ENCODE measurements around the gene GZMM.

Gene GZMM

DNA sequence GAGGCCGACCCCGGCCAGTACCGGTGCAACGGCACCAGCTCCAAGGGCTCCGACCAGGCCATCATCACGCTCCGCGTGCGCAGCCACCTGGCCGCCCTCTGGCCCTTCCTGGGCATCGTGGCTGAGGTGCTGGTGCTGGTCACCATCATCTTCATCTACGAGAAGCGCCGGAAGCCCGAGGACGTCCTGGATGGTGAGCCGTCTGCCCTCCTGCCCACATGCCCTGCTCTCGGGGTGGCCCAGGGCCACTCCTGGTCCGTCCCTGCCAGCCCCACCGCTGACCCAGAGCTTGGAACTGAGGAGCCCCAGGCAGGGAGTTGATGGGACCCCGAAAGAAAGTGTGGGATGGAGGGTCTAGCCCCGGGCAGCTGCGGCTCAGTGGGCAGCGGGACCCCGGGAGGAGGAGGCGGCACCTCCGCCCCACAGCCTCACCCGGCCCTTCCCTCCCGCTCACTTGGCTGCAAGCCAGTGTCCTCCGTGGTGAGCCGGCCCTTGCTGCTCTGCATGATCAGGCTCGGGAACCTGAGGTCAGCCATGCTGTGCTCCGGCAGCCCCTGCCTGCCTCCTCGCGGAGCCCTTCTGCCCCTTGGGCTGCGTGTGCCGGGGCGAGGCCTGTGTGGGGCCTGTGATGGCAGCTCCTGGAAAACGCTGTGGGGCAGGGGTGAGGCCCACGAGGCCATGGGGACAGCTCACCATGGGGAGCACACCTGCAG lies 37.7 kb downstream of the GZMM start:
- H3K4me3 ChIP-seq (ENCODE audit: low read depth, low read length): no peak overlapping the region

DNA sequence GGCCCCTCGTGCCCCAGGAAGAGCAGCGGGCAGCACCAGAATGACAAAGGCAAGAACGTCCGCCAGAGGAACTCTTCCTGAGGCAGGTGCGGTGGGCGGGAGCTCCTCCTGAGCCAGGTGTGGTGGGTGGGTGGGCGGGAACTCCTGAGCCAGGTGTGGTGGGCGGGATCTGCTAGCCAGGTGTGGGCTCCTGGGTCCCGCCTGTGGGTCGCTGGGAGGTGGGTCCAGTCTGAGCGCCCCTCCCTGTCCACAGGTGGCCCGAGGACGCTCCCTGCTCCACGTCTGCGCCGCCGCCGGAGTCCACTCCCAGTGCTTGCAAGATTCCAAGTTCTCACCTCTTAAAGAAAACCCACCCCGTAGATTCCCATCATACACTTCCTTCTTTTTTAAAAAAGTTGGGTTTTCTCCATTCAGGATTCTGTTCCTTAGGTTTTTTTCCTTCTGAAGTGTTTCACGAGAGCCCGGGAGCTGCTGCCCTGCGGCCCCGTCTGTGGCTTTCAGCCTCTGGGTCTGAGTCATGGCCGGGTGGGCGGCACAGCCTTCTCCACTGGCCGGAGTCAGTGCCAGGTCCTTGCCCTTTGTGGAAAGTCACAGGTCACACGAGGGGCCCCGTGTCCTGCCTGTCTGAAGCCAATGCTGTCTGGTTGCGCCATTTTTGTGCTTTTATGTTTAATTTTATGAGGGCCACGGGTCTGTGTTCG lies 38.8 kb downstream of the GZMM start:
- no peak overlapping the region for H4K8ac ChIP-seq (ENCODE audit: low read depth, low read length)
- no peak overlapping the region for H3K4ac ChIP-seq (ENCODE audit: low read depth, low read length)
- no peak overlapping the region for H2BK120ac ChIP-seq (ENCODE audit: insufficient read depth, low read length, poor library complexity)
- whole genome bisulfite sequencing (ENCODE audit: extremely low coverage, insufficient coverage, insufficient read length): no CpG with 5 or more reads among the region's 31 CpGs
- H3K4me3 ChIP-seq (ENCODE audit: low read depth, low read length): no peak overlapping the region
- no peak overlapping the region for H2AK5ac ChIP-seq (ENCODE audit: low read length)
- H3K9me3 ChIP-seq (ENCODE audit: insufficient read depth, low read depth, low read length): peaks cover 3% of the 10 kb centered on the region
- no peak overlapping the region for H2AFZ ChIP-seq (ENCODE audit: insufficient read depth, low read length, poor library complexity)
- H3K27ac ChIP-seq (ENCODE audit: low read depth, low read length): no peak overlapping the region
- DNase-seq: peak in 1 of 2 donors; percentile 29
- no peaks in the 10 kb centered on the region for H3K4me1 ChIP-seq (ENCODE audit: control insufficient read depth in 1 of 2, insufficient read depth in 2 of 2, low read length in 2 of 2)
- H3K36me3 ChIP-seq (ENCODE audit: control insufficient read depth in 1 of 2, insufficient read depth in 2 of 2, low read length in 2 of 2): peaks cover 48 to 56% of the 10 kb centered on the region in 2 experiments
- H3K79me2 ChIP-seq (ENCODE audit: control insufficient read depth, insufficient read depth, low read length, poor library complexity): peaks cover 5% of the 10 kb centered on the region
- no peaks in the 10 kb centered on the region for H3K27me3 ChIP-seq (ENCODE audit: insufficient read depth, low read length)
- no peak overlapping the region for H4K12ac ChIP-seq (ENCODE audit: low read depth, low read length)
- H4K91ac ChIP-seq (ENCODE audit: low read depth, low read length): no peak overlapping the region
- no peak overlapping the region for H3K18ac ChIP-seq (ENCODE audit: low read length)
- no peak overlapping the region for H3K23ac ChIP-seq (ENCODE audit: low read length)
- H3K4me2 ChIP-seq (ENCODE audit: low read length): no peak overlapping the region
- no peak overlapping the region for H2BK12ac ChIP-seq (ENCODE audit: low read length)
- no peak overlapping the region for H3K14ac ChIP-seq (ENCODE audit: low read length)
- H2BK5ac ChIP-seq (ENCODE audit: low read depth, low read length, poor library complexity): no peak overlapping the region
- no peaks in the 10 kb centered on the region for H3K79me1 ChIP-seq (ENCODE audit: low read length)
- no peak overlapping the region for H3K9ac ChIP-seq (ENCODE audit: low read length)

More for the DNA sequence above, 37.7 kb downstream of the GZMM start:
- H3K27ac ChIP-seq (ENCODE audit: low read depth, low read length): no peak overlapping the region
- H2AK5ac ChIP-seq (ENCODE audit: low read length): no peak overlapping the region
- H3K14ac ChIP-seq (ENCODE audit: low read length): no peak overlapping the region
- no peaks in the 10 kb centered on the region for H3K79me1 ChIP-seq (ENCODE audit: low read length)
- no peak overlapping the region for H3K4ac ChIP-seq (ENCODE audit: low read depth, low read length)
- no peak for DNase-seq
- H4K8ac ChIP-seq (ENCODE audit: low read depth, low read length): no peak overlapping the region
- H2BK5ac ChIP-seq (ENCODE audit: low read depth, low read length, poor library complexity): no peak overlapping the region
- no peak overlapping the region for H2BK120ac ChIP-seq (ENCODE audit: insufficient read depth, low read length, poor library complexity)
- H3K36me3 ChIP-seq (ENCODE audit: control insufficient read depth in 1 of 2, insufficient read depth in 2 of 2, low read length in 2 of 2): peaks cover 58 to 67% of the 10 kb centered on the region in 2 experiments
- no peak overlapping the region for H4K91ac ChIP-seq (ENCODE audit: low read depth, low read length)
- H2AFZ ChIP-seq (ENCODE audit: insufficient read depth, low read length, poor library complexity): no peak overlapping the region
- H3K9ac ChIP-seq (ENCODE audit: low read length): no peak overlapping the region
- H2BK12ac ChIP-seq (ENCODE audit: low read length): no peak overlapping the region
- WGBS (ENCODE audit: extremely low coverage, insufficient coverage, insufficient read length): no CpG with 5 or more reads among the region's 40 CpGs
- no peak overlapping the region for H3K23ac ChIP-seq (ENCODE audit: low read length)
- no peaks in the 10 kb centered on the region for H3K27me3 ChIP-seq (ENCODE audit: insufficient read depth, low read length)
- H4K12ac ChIP-seq (ENCODE audit: low read depth, low read length): no peak overlapping the region
- no peak overlapping the region for H3K4me2 ChIP-seq (ENCODE audit: low read length)
- peaks cover 3% of the 10 kb centered on the region for H3K9me3 ChIP-seq (ENCODE audit: insufficient read depth, low read depth, low read length)
- peaks cover 0 to 3% of the 10 kb centered on the region in 2 experiments for H3K4me1 ChIP-seq (ENCODE audit: control insufficient read depth in 1 of 2, insufficient read depth in 2 of 2, low read length in 2 of 2)
- H3K18ac ChIP-seq (ENCODE audit: low read length): no peak overlapping the region
- H3K79me2 ChIP-seq (ENCODE audit: control insufficient read depth, insufficient read depth, low read length, poor library complexity): peaks cover 15% of the 10 kb centered on the region

- H3K9me3 ChIP-seq (ENCODE audit: insufficient read depth, low read depth, low read length): peaks cover 3% of the 10 kb centered on the region
- H3K4me2 ChIP-seq (ENCODE audit: low read length): no peak overlapping the region
- no peak overlapping the region for H3K4me3 ChIP-seq (ENCODE audit: low read depth, low read length)
- H3K27me3 ChIP-seq (ENCODE audit: insufficient read depth, low read length): peaks cover 5% of the 10 kb centered on the region
- H3K4me1 ChIP-seq (ENCODE audit: control insufficient read depth in 1 of 2, insufficient read depth in 2 of 2, low read length in 2 of 2): no peaks in the 10 kb centered on the region
- H4K12ac ChIP-seq (ENCODE audit: low read depth, low read length): no peak overlapping the region
- H2AK5ac ChIP-seq (ENCODE audit: low read length): no peak overlapping the region
- no peak overlapping the region for H3K23ac ChIP-seq (ENCODE audit: low read length)
- H2BK5ac ChIP-seq (ENCODE audit: low read depth, low read length, poor library complexity): no peak overlapping the region
- H4K8ac ChIP-seq (ENCODE audit: low read depth, low read length): no peak overlapping the region
- H2AFZ ChIP-seq (ENCODE audit: insufficient read depth, low read length, poor library complexity): no peak overlapping the region
- H4K91ac ChIP-seq (ENCODE audit: low read depth, low read length): no peak overlapping the region
- no peaks in the 10 kb centered on the region for H3K79me2 ChIP-seq (ENCODE audit: control insufficient read depth, insufficient read depth, low read length, poor library complexity)
- no peak overlapping the region for H2BK12ac ChIP-seq (ENCODE audit: low read length)
- peaks cover 43 to 49% of the 10 kb centered on the region in 2 experiments for H3K36me3 ChIP-seq (ENCODE audit: control insufficient read depth in 1 of 2, insufficient read depth in 2 of 2, low read length in 2 of 2)
- H3K14ac ChIP-seq (ENCODE audit: low read length): no peak overlapping the region
- no peak overlapping the region for H3K18ac ChIP-seq (ENCODE audit: low read length)
- no peak overlapping the region for H3K27ac ChIP-seq (ENCODE audit: low read depth, low read length)
- no CpG with 5 or more reads among the region's 27 CpGs for WGBS (ENCODE audit: extremely low coverage, insufficient coverage, insufficient read length)
- no peak overlapping the region for H2BK120ac ChIP-seq (ENCODE audit: insufficient read depth, low read length, poor library complexity)
- no peak overlapping the region for H3K9ac ChIP-seq (ENCODE audit: low read length)
- H3K79me1 ChIP-seq (ENCODE audit: low read length): no peaks in the 10 kb centered on the region
- no peak overlapping the region for H3K4ac ChIP-seq (ENCODE audit: low read depth, low read length)
- no peak for DNase-seq
Observed at GRCh38 chr19:583198-583967, 39.5 kb downstream of the GZMM start.

- Histone ChIP-seq H3K79me2 (ENCODE audit: control insufficient read depth, insufficient read depth, low read length, poor library complexity) (no peaks in the 10 kb centered on the region), H3K4me3 (ENCODE audit: low read depth, low read length) (no peak overlapping the region)
- no CpG with 5 or more reads among the region's 5 CpGs for WGBS (ENCODE audit: extremely low coverage, insufficient coverage, insufficient read length)
Observed at GRCh38 chr19:583968-584239, 40.1 kb downstream of the GZMM start.

More at GRCh38 chr19:583968-584239, 40.1 kb downstream of the GZMM start:
- Histone ChIP-seq H3K27ac (ENCODE audit: low read depth, low read length) (no peak overlapping the region), H3K4me2 (ENCODE audit: low read length) (no peak overlapping the region), H3K4ac (ENCODE audit: low read depth, low read length) (no peak overlapping the region), H2BK12ac (ENCODE audit: low read length) (no peak overlapping the region), H2AFZ (ENCODE audit: insufficient read depth, low read length, poor library complexity) (no peak overlapping the region), H3K27me3 (ENCODE audit: insufficient read depth, low read length) (peaks cover 9% of the 10 kb centered on the region), H2BK120ac (ENCODE audit: insufficient read depth, low read length, poor library complexity) (no peak overlapping the region), H3K9me3 (ENCODE audit: insufficient read depth, low read depth, low read length) (peaks cover 7% of the 10 kb centered on the region), H4K91ac (ENCODE audit: low read depth, low read length) (no peak overlapping the region), H3K4me1 (ENCODE audit: control insufficient read depth in 1 of 2, insufficient read depth in 2 of 2, low read length in 2 of 2) (no peaks in the 10 kb centered on the region), H3K36me3 (ENCODE audit: control insufficient read depth in 1 of 2, insufficient read depth in 2 of 2, low read length in 2 of 2) (peaks cover 43 to 46% of the 10 kb centered on the region in 2 experiments), H4K12ac (ENCODE audit: low read depth, low read length) (no peak overlapping the region), H3K9ac (ENCODE audit: low read length) (no peak overlapping the region), H3K14ac (ENCODE audit: low read length) (no peak overlapping the region), H2BK5ac (ENCODE audit: low read depth, low read length, poor library complexity) (no peak overlapping the region), H3K79me1 (ENCODE audit: low read length) (no peaks in the 10 kb centered on the region), H3K18ac (ENCODE audit: low read length) (no peak overlapping the region), H3K23ac (ENCODE audit: low read length) (no peak overlapping the region), H4K8ac (ENCODE audit: low read depth, low read length) (no peak overlapping the region), H2AK5ac (ENCODE audit: low read length) (no peak overlapping the region)
- DNase-seq: no peak

Data from trophoblast cell (in vitro differentiated cells and primary cell).